Effector memory CD4-positive, alpha-beta T cell (primary cell): Measurements from ENCODE around the gene GPT2.

Source experiments
- DNase-seq, 3 donors: peaks; one replicate each; pipeline ENCODE4 v3.0.0-alpha.2; 2020
- H3K27ac ChIP-seq: 2 replicates; pipeline ENCODE4 v1.7.0; 2013; ENCODE audit warnings: mild to moderate bottlenecking, low read length, moderate library complexity; ENCODE audit not compliant: insufficient read depth, poor library complexity, severe bottlenecking
- H3K27me3 ChIP-seq: replicated peaks from 2 replicates; pipeline ENCODE4 v1.7.0; 2013; ENCODE audit warnings: mild to moderate bottlenecking, low read length; ENCODE audit not compliant: insufficient read depth, control insufficient read depth, poor library complexity, severe bottlenecking
- H3K36me3 ChIP-seq: 2 replicates; pipeline ENCODE4 v1.7.0; 2013; ENCODE audit warnings: mild to moderate bottlenecking, low read length, moderate library complexity; ENCODE audit not compliant: control insufficient read depth, insufficient read depth
- H3K4me1 ChIP-seq: 2 replicates; pipeline ENCODE4 v1.7.0; 2013; ENCODE audit warnings: low read length, mild to moderate bottlenecking; ENCODE audit not compliant: control insufficient read depth, insufficient read depth, poor library complexity, severe bottlenecking
- H3K4me3 ChIP-seq: 2 replicates; pipeline ENCODE4 v1.7.0; 2013; ENCODE audit warnings: low read length, low read depth, mild to moderate bottlenecking; ENCODE audit not compliant: insufficient read depth, poor library complexity, severe bottlenecking
- H3K9me3 ChIP-seq: 2 replicates; pipeline ENCODE4 v1.7.0; 2013; ENCODE audit warnings: mild to moderate bottlenecking, low read length, moderate library complexity; ENCODE audit not compliant: control insufficient read depth
- total RNA-seq, 3 donors: gene quantifications; one replicate each; lab custom pipeline; 2026; lab: John Stamatoyannopoulos, UW

The GPT2 gene
- total RNA-seq: 0.09 to 0.77 (median 0.52) reads per million in 3 donors

GRCh38 chr16:46883690-46884512 is at the start of gene GPT2:
Gene GPT2 (plus strand): TSS chr16:46884362. CDS start chr16:46884716, 354 bp downstream.
- no peak within 1 kb of the TSS for H3K27ac ChIP-seq
- H3K4me3 ChIP-seq: peak within 1 kb of the TSS; percentile 72
- no peaks in the 10 kb centered on the region for H3K27me3 ChIP-seq
- peaks cover 7% of the 10 kb centered on the region for H3K4me1 ChIP-seq
- no peaks in the 10 kb centered on the region for H3K36me3 ChIP-seq
- peak; percentile 23 to 50 (median 47) for DNase-seq
- H3K9me3 ChIP-seq: no peaks in the 10 kb centered on the region

- DNase-seq: no peak
- Histone ChIP-seq H3K36me3 (no peaks in the 10 kb centered on the region), H3K9me3 (no peaks in the 10 kb centered on the region), H3K27ac (no peak overlapping the region), H3K4me1 (no peaks in the 10 kb centered on the region), H3K27me3 (no peaks in the 10 kb centered on the region), H3K4me3 (no peak overlapping the region)
These were observed 47.3 kb upstream of the GPT2 start for GRCh38 chr16:46836534-46837530.

GRCh38 chr16:46839986-46840443 is 44.1 kb upstream of the GPT2 start:
- no peak for DNase-seq
- no peaks in the 10 kb centered on the region for H3K27me3 ChIP-seq
- H3K9me3 ChIP-seq: no peaks in the 10 kb centered on the region
- H3K27ac ChIP-seq: no peak overlapping the region
- no peaks in the 10 kb centered on the region for H3K4me1 ChIP-seq
- H3K4me3 ChIP-seq: no peak overlapping the region
- H3K36me3 ChIP-seq: no peaks in the 10 kb centered on the region

- no peaks in the 10 kb centered on the region for H3K9me3 ChIP-seq
- DNase-seq: no peak
- no peak overlapping the region for H3K4me3 ChIP-seq
- H3K4me1 ChIP-seq: no peaks in the 10 kb centered on the region
- H3K36me3 ChIP-seq: no peaks in the 10 kb centered on the region
- no peak overlapping the region for H3K27ac ChIP-seq
- H3K27me3 ChIP-seq: no peaks in the 10 kb centered on the region
These were observed 41.8 kb upstream of the GPT2 start for GRCh38 chr16:46842192-46842895.

- Histone ChIP-seq H3K36me3 (no peaks in the 10 kb centered on the region), H3K27ac (no peak overlapping the region), H3K9me3 (no peaks in the 10 kb centered on the region), H3K27me3 (no peaks in the 10 kb centered on the region), H3K4me1 (no peaks in the 10 kb centered on the region), H3K4me3 (no peak overlapping the region)
- DNase-seq: no peak
These were observed 40.1 kb upstream of the GPT2 start for GRCh38 chr16:46843898-46844642.

- DNase-seq: no peak
These were observed 39.4 kb upstream of the GPT2 start for GRCh38 chr16:46844771-46845170.

GRCh38 chr16:46845952-46846351 is 38.2 kb upstream of the GPT2 start:
- Histone ChIP-seq H3K27ac (no peak overlapping the region), H3K4me3 (no peak overlapping the region), H3K4me1 (no peaks in the 10 kb centered on the region), H3K27me3 (no peaks in the 10 kb centered on the region), H3K36me3 (no peaks in the 10 kb centered on the region), H3K9me3 (no peaks in the 10 kb centered on the region)
- DNase-seq: no peak

More at GRCh38 chr16:46844771-46845170, 39.4 kb upstream of the GPT2 start:
- no peaks in the 10 kb centered on the region for H3K27me3 ChIP-seq
- H3K36me3 ChIP-seq: no peaks in the 10 kb centered on the region
- H3K9me3 ChIP-seq: no peaks in the 10 kb centered on the region
- H3K27ac ChIP-seq: no peak overlapping the region
- H3K4me1 ChIP-seq: no peaks in the 10 kb centered on the region
- H3K4me3 ChIP-seq: no peak overlapping the region

- Histone ChIP-seq H3K4me1 (no peaks in the 10 kb centered on the region), H3K4me3 (no peak overlapping the region), H3K36me3 (no peaks in the 10 kb centered on the region), H3K9me3 (no peaks in the 10 kb centered on the region), H3K27ac (no peak overlapping the region), H3K27me3 (no peaks in the 10 kb centered on the region)
- DNase-seq: no peak
These were observed 35.1 kb upstream of the GPT2 start for GRCh38 chr16:46848768-46849764.
